ENCODE data around the gene SYT7.

- no peak for TF ChIP-seq EZH2phosphoT487 (IDR thresholded peaks at IDR 0.05; ENCODE audit: insufficient read depth, low read depth)
- no peak for TF ChIP-seq EZH2 (IDR thresholded peaks at IDR 0.05; ENCODE audit: insufficient read depth, poor library complexity, severe bottlenecking)
Observed at GRCh38 chr11:61555978-61556377, 24.9 kb downstream of the SYT7 start.
